ENCODE measurements around the gene COL15A1.

GRCh38 chr9:99083051-99083450 is 139.3 kb downstream of the COL15A1 start:
- TF ChIP-seq, protein P1, sequence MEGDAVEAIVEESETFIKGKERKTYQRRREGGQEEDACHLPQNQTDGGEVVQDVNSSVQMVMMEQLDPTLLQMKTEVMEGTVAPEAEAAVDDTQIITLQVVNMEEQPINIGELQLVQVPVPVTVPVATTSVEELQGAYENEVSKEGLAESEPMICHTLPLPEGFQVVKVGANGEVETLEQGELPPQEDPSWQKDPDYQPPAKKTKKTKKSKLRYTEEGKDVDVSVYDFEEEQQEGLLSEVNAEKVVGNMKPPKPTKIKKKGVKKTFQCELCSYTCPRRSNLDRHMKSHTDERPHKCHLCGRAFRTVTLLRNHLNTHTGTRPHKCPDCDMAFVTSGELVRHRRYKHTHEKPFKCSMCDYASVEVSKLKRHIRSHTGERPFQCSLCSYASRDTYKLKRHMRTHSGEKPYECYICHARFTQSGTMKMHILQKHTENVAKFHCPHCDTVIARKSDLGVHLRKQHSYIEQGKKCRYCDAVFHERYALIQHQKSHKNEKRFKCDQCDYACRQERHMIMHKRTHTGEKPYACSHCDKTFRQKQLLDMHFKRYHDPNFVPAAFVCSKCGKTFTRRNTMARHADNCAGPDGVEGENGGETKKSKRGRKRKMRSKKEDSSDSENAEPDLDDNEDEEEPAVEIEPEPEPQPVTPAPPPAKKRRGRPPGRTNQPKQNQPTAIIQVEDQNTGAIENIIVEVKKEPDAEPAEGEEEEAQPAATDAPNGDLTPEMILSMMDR (IDR thresholded peaks at IDR 0.05) = no peak
- TF ChIP-seq POLR2A (IDR thresholded peaks at IDR 0.05) = no peak
